HG03378 (cell line): Measurements from ENCODE around the gene NECTIN4.
A peak's percentile ranks its signal among the peaks of the same experiment; 100 is the strongest.
"Not testable (repeated sequence)": the region's sequence is repeated elsewhere in the genome, so short reads cannot be mapped to it uniquely, and the experiment has no call there.

ENCODE experiments used
- ATAC-seq: cut with Tn5 transposase; IDR thresholded peaks from one replicate; pipeline ENCODE4 v1.9.1; 2021; ENCODE audit warnings: mild to moderate bottlenecking, moderate library complexity; ENCODE audit not compliant: unreplicated experiment

Gene NECTIN4

GRCh38 chr1:161033751-161034150, 55.6 kb downstream of the NECTIN4 start:
- ATAC-seq = no peak

- no peak for ATAC-seq
Observed at GRCh38 chr1:161032409-161032808, 56.9 kb downstream of the NECTIN4 start.

GRCh38 chr1:161031874-161032273, 57.5 kb downstream of the NECTIN4 start:
- no peak for ATAC-seq

- not testable (repeated sequence) for ATAC-seq
Observed at GRCh38 chr1:161029466-161029865, 59.9 kb downstream of the NECTIN4 start.

- not testable (repeated sequence) for ATAC-seq
Observed at GRCh38 chr1:161026954-161027353, 62.4 kb downstream of the NECTIN4 start.

GRCh38 chr1:161022432-161022831, 66.9 kb downstream of the NECTIN4 start:
- not testable (repeated sequence) for ATAC-seq

- ATAC-seq = no peak
Observed at GRCh38 chr1:161021970-161022353, 67.4 kb downstream of the NECTIN4 start.

GRCh38 chr1:161021165-161021969, 68.0 kb downstream of the NECTIN4 start:
- peak; percentile 72 for ATAC-seq
